Amygdala (tissue), 56 donors: ENCODE results near the gene MRNIP.

Experiments
- DNase-seq, 56 donors: peaks; one replicate each; lab custom pipeline; 2025; lab: John Stamatoyannopoulos, UW

MRNIP gene

GRCh38 chr5:179889885-179890284 lies 31.3 kb upstream of the MRNIP start:
- DNase-seq, result no peak

- no peak for DNase-seq
These were observed 29.2 kb upstream of the MRNIP start for GRCh38 chr5:179887802-179888201.

GRCh38 chr5:179887095-179887494 lies 28.5 kb upstream of the MRNIP start:
- DNase-seq, result no peak

- DNase-seq, result no peak
These were observed 27.7 kb upstream of the MRNIP start for GRCh38 chr5:179886190-179886911.

GRCh38 chr5:179885491-179886090 lies 27.0 kb upstream of the MRNIP start:
- DNase-seq, result no peak

DNA sequence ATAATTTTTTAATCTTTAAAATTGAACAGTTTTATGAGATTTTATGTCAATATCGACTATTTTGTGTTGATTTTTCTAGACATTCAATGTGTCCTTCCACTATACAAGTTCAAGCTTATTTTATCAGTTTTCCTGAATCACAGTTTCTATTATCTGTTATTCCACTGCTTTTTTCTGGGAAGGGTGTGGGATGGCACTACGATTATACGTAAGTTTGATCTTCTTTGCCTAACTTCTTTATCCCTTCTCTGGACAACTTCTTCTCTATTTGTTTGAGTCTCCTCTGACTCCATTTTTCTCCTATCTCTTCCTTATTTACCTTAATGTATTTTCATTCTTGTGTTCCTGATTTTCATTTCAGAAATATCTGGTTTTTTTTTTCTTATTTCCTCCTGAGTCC lies 24.5 kb upstream of the MRNIP start:
- DNase-seq, result no peak

DNA sequence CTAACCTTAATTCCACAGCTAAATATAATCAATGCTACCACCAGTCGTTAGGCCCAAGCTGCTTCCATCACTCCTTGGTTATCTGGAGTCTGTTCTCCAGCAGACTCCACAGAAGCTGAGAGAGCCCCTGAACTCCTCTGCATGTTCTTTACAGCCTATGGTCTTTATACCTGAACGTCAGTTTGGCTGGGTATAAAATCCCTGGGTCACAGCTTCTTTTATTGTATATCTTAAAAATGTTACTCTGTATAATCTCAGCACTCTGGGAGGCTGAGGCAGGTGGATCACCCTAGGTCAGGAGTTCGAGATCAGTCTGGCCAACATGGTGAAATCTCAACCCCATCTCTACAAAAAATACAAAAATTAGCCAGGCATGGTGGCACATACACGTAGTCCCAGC lies 23.7 kb upstream of the MRNIP start:
- DNase-seq, result no peak

GRCh38 chr5:179880848-179881590 lies 22.4 kb upstream of the MRNIP start:
- no peak for DNase-seq

DNA sequence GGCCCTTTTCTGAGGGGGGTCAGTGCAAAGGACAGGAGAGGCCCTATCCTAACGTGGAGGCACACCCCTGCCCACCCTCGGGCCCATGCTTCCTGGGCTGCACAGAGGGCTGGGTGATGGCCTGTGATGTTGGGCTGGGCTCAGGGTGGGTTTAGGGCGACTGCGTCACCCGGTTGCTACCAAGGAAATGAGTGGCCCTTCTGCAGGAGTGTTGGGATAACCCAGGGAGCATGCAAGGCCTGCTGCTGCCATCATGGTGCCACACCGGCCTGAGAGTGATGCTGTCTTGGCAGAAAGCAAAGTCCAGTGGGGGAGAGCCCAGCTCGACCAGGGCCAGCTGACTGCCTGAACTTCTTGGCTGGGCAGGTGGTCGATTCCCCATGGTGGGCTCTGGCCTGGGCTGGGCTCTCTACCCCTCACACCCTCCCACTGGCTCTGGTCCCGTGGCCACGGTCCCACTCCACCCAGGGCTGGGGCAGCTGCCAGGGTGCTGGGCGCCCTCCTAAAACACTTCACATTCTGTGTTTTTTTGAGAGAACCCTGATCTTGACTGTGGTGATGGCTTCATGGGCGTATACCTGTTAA lies 21.5 kb upstream of the MRNIP start:
- DNase-seq, result no peak

DNA sequence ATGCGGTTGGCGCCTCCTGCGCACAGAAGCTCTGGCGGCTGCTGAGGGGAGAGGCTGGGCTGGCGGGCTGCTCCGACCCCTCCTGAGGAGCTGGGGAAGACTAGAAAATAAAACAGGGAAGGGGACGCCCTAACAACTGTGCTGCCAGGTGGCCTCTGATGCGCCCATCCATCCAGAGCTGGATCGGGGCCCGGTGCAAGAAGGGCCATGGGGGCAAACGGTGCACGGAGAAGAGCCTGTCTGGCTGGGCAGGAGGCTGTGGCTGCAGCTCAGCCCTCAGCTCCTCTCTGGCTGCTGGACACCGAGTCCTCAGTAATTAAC lies 21.0 kb upstream of the MRNIP start:
- DNase-seq, result no peak

- DNase-seq, result no peak
These were observed 20.5 kb upstream of the MRNIP start for GRCh38 chr5:179879003-179879689.

GRCh38 chr5:179878222-179879002 lies 19.8 kb upstream of the MRNIP start:
- no peak for DNase-seq

DNA sequence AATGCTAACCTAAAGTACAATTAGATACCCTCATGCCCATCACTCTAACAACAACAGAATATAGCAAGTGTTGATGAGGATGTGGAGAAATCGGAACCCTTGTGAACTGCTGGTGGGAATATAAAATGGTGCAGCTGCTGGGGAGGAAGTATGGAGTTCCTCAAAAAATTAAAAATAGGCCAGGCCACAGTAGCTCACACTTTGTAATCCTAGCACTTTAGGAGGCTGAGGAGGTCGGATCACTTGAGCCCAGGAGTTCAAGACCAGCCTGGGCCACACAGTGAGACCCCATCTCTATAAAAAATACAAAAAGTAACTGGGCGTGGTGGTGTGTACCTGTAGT lies 18.0 kb upstream of the MRNIP start:
- DNase-seq, result no peak

- no peak for DNase-seq
These were observed 17.4 kb upstream of the MRNIP start for GRCh38 chr5:179875741-179876609.

- DNase-seq, result no peak
These were observed 16.1 kb upstream of the MRNIP start for GRCh38 chr5:179874536-179875292.

GRCh38 chr5:179874136-179874535 lies 15.5 kb upstream of the MRNIP start:
- DNase-seq, result no peak

GRCh38 chr5:179873588-179874110 lies 15.0 kb upstream of the MRNIP start:
- DNase-seq, result no peak

GRCh38 chr5:179872828-179873575 lies 14.4 kb upstream of the MRNIP start:
- no peak for DNase-seq
